Measurements from ENCODE around the gene LAIR1.
"Not testable (repeated sequence)": the region's sequence is repeated elsewhere in the genome, so short reads cannot be mapped to it uniquely, and the experiment has no call there.

The LAIR1 gene

GRCh38 chr19:54339646-54340358 is 24.9 kb downstream of the LAIR1 start:
- DNase-seq, result no peak

- no peak for DNase-seq
These were observed 26.2 kb downstream of the LAIR1 start for GRCh38 chr19:54338521-54338920.

- DNase-seq, result no peak
These were observed 26.9 kb downstream of the LAIR1 start for GRCh38 chr19:54337858-54338230.

- no peak for DNase-seq
These were observed 27.6 kb downstream of the LAIR1 start for GRCh38 chr19:54336893-54337857.

GRCh38 chr19:54335979-54336892 is 28.5 kb downstream of the LAIR1 start:
- DNase-seq, result no peak

- DNase-seq, result no peak
These were observed 29.6 kb downstream of the LAIR1 start for GRCh38 chr19:54335164-54335563.

DNA sequence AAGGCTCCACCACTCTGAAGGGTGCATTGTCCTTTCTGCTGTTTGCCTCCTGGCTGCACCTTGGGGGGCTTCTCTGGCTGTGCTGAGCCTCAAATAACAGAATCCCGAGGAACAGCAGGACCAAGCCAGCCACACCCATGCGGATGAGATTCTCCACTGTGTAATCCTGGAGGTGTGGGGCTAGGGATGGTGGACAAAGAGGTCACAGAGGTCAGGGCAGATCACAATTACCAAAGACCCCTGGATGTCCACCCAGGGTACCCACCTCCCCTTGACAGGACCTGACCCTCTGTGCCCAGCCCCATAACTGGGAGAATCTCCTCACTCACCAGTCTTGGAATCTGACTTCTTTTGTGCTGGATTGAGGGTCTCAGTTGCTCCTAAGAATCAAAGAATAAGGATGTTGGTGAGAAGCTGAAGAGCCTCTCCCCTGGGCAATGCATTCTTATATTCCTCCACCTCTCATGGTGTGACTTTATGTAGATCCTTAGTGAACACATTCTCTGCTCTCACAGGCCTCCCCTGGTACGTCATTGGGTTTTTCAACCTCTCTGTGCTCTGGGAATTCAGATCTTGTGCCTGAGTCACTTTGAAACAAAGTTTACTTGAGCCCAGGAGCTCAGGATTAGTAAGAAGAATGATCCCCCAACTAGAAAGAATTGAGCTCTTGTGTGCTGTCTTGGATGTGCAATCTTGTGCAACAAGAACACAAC is 31.0 kb downstream of the LAIR1 start:
- DNase-seq, result no peak

DNA sequence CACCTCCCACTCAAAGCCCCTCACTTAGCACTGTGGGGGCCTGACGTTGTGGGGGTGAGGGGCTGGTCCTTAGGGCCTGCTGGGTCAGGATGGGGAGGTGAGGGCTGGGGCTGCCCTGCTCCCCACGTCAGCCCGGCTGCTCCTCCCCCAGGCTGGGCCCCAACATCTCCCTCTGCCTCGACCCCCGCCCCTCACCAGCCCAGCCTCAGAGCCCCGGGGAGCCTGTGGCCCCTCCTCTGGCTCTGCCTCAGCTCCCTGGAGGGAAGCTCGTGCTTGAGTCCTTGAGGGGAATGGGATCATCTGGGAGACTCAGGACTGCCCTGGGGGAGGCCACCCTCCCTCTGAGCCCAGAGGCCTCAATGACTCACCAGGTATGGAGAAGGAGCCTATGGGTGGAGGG is 32.6 kb downstream of the LAIR1 start:
- no peak for DNase-seq

DNA sequence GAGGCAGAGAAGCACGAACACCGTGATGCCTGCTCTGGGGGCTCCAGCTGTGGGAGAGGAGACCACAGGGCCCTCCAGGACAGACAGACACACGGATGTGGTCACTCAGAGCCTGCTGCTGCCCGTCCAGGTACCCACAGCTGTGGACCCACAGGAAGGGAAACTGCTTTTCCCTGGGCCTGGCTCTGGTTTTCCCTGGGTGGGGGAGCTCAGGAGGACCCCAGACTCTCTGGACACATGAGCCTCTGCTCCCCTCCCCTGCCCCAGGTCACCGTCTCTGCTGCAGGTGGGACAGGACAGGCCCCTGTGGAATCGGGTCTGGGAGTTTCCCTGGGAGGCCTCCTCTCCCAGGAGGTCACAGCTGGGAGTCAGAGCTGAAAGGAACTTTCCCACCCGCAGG is 33.1 kb downstream of the LAIR1 start:
- no peak for DNase-seq

DNA sequence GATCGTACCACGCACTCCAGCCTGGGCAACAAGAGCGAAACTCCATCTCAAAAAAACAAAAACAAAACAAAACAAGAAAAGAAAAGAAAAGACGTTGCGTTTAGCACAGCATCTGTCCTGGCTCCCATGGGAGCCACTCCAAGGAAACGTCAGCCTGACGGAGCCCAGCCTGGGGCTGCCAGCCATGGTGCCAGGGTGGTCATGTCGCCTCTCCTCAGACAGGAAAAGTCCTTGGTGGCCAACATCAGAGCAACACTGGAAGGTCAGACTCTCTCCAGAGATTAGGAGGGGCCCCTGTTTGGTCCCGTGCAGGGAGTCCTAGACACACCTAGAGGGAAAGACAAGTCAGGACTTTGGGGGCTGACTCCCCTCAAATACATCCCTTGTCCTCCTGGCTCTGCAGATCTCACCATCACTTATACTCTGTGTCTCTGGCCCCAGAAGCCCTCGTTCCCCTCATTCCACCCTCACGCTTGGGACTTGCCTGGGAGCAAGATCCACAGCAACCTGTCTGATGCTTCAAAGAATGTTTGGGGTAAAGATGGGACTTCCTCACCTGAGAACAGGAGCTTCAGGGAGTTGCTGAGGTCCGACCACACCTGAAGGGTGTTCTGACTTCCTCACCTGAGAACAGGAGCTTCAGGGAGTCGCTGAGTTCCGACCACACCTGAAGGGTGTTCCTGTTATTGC is 35.1 kb downstream of the LAIR1 start:
- DNase-seq, result no peak

DNA sequence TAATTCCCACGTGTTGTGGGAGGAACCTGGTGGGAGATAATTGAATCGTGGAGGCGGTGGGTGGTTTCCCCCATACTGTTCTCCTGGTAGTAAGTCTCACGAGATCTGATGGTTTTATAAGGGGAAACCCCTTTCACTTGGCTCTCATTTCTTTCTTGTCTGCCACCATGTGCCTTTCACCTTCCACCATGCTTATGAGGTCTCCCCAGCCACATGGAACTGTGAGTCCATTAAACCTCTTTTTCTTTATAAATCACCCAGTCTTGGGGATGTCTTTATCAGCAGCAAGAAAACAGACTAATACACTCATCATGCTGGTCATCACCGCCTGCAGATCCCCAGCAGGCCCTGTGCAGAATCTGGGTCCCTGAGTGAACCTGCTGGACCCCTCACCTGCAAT is 36.0 kb downstream of the LAIR1 start:
- not testable (repeated sequence) for DNase-seq

DNA sequence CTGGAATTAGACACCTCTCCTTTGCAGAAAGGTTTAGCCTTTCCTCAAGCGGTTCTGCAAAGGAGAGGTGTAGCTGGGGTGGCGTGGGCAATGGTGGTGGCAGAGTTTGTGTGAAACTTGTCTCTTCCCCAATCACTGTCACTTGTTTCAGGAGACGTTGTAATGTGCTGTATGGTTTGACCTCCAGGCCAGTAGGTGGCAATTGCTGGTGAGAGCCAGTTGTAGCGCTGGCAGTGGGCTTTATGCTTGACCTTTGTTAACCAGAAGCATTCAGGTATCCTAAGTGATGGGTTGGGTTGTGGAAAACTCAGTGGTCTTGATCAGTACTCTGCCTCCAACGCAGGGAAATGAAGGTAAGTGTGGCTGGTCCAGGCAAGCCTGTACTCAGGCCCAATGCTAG is 39.1 kb downstream of the LAIR1 start:
- DNase-seq, result no peak

- peak; percentile 40 for DNase-seq
These were observed 39.5 kb downstream of the LAIR1 start for GRCh38 chr19:54325194-54325621.

GRCh38 chr19:54324071-54324470 is 40.7 kb downstream of the LAIR1 start:
- DNase-seq, result no peak

DNA sequence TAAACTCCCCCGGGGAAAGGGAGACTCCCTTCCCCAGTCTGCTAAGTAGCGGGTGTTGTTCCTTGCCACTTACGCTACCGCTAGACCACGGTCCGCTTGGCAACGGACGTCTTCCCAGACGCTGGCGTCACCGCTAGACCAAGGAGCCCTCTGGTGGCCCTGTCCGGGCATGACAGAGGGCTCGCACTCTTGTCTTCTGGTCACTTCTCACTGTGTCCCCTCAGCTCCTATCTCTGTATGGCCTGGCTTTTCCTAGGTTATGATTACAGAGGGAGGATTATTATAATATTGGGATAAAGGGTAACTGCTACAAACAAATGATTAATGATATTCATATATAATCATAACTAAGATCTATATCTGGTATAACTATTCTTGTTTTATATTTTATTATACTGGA is 41.8 kb downstream of the LAIR1 start:
- DNase-seq, result not testable (repeated sequence)

GRCh38 chr19:54322295-54322694 is 42.4 kb downstream of the LAIR1 start:
- not testable (repeated sequence) for DNase-seq

DNA sequence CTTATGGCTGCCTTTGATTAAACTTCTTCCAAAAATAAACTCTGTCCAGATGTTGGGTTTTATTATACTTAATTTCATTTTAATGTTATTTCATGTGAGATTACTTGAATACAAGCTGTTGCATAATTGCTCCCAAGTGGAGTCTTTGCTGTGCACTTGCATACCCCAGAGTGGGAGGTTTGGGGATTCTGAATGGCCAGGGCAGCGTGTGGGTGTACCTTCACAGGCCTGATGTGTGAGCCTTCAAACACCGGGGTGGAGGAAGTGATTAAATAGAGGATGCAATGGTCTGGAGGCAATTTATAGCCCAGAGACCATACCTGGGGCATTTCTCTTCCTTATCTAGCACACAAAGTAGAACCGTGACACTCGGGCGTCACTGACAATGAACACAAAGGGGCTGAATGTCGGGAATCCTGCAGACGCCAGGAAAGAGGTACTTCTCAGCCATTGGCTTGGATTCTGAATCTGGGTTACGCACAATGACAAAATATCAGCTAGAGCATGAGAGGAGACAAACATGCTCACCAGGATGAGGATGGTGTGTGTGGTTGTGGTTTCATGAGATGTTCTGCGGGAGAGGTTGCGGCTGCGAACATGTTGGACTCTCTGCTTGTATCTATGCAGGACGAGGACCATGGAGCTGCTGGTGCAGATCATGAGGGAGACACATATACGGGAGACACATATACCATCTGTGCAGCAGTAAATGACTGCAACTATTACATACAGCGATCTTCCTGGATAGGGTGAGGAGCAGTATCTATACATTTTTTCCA is 44.6 kb downstream of the LAIR1 start:
- DNase-seq, result no peak

DNA sequence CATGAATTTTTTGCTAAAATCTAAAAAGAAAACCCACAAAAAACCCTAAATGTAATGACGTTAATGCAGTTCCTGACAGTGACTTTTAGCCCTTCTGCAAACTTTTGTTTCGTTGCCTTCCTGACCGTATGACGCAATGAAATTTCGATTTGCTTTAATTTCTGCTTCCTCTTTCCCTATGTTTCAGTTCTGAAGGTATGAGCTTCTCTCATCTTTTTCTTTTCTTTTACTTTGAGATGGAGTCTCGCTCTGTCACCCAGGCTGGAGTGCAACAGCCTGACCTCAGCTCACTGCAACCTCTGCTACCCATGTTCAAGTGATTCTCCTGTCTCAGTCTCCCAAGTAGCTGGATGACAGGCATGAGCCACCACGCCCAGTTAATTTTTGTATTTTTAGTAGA is 45.7 kb downstream of the LAIR1 start:
- DNase-seq, result no peak

DNA sequence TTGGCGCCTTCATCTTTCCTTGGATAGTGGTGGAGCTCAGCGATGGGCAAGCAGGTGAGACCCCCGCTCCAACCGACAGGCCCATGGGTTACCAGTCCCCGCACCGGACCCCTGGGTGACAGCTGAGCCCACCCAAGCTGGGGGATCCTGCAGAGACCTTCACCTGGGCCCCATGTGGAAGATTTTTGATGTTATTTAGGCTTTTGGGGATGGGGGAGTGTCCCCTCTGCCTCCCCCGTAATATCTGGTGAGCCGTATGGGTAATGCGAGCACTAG is 46.8 kb downstream of the LAIR1 start:
- no peak for DNase-seq

- no peak for DNase-seq
These were observed 47.4 kb downstream of the LAIR1 start for GRCh38 chr19:54317108-54317964.
